ENCODE results near the gene MLX. TPM values are rescaled to one million over a fixed set of nuclear protein-coding genes. Genes with fewer than 3 reads are reported as not detected.

MLX gene
- total RNA-seq, 1 experiment from 2014 or later: 45.3 TPM

- Histone ChIP-seq H4K91ac (ENCODE audit: insufficient read length, low read depth, low read length) (no peak overlapping the region), H3K79me2 (ENCODE audit: insufficient read depth, low read length) (no peaks in the 10 kb centered on the region), H2BK5ac (ENCODE audit: insufficient read length, low read length) (no peak overlapping the region), H4K5ac (ENCODE audit: insufficient read length, low read depth, low read length) (no peak overlapping the region), H3K4me1 (ENCODE audit: insufficient read depth, low read length) (no peaks in the 10 kb centered on the region), H3K56ac (ENCODE audit: insufficient read length, low read depth, low read length) (no peak overlapping the region), H2BK15ac (ENCODE audit: low read depth, low read length) (no peak overlapping the region), H4K8ac (replicated peaks; ENCODE audit: insufficient read length, low read depth, low read length) (no peak overlapping the region), H3K4me2 (ENCODE audit: insufficient read depth, insufficient read length, low read length) (peak overlapping the region; percentile 49), H3K9me3 (ENCODE audit: control insufficient read depth, low read depth, low read length) (no peaks in the 10 kb centered on the region), H3K14ac (ENCODE audit: insufficient read depth, low read length) (peak overlapping the region; percentile 85), H2BK120ac (ENCODE audit: low read depth, low read length, poor library complexity, severe bottlenecking) (no peak overlapping the region), H3K23ac (ENCODE audit: insufficient read length, low read depth, low read length) (no peak overlapping the region), H2BK12ac (ENCODE audit: insufficient read length, low read depth, low read length) (no peak overlapping the region), H4K20me1 (ENCODE audit: control insufficient read depth, insufficient read depth, insufficient read length) (no peaks in the 10 kb centered on the region), H3K27ac (ENCODE audit: insufficient read length, low read depth, low read length) (no peak overlapping the region), H3K79me1 (ENCODE audit: insufficient read depth, low read depth, low read length, poor library complexity, severe bottlenecking) (no peaks in the 10 kb centered on the region), H3K4ac (ENCODE audit: low read depth, low read length) (no peak overlapping the region), H3K23me2 (ENCODE audit: insufficient read length, low read depth, low read length, poor library complexity, severe bottlenecking) (peaks cover 13% of the 10 kb centered on the region), H2AFZ (ENCODE audit: low read length) (no peak overlapping the region), H3K18ac (ENCODE audit: insufficient read length, low read depth, low read length) (no peak overlapping the region), H2BK20ac (ENCODE audit: low read depth, low read length, poor library complexity, severe bottlenecking) (no peak overlapping the region), H3T11ph (ENCODE audit: low read length) (no peak overlapping the region), H3K9ac (ENCODE audit: extremely low read depth, insufficient read length, low read length) (peak overlapping the region; percentile 20), H3K27me3 (ENCODE audit: insufficient read depth, low read length) (no peaks in the 10 kb centered on the region), H2AK5ac (ENCODE audit: insufficient read length, low read length) (no peak overlapping the region)
- DNase-seq: peak; percentile 97
- Mint-ChIP-seq H3K27ac (no peak overlapping the region), H3K4me3 (peak overlapping the region; percentile 56 to 70), H3K4me1 (peaks cover 4 to 16% of the 10 kb centered on the region in 2 experiments), H3K27me3 (ENCODE audit: low read depth) (peaks cover 9% of the 10 kb centered on the region; the same call in 1 of the 2 replicates), H3K36me3 (ENCODE audit: insufficient read depth in 1 of 3, low read depth in 3 of 3) (peaks cover 0 to 5% (median 2%) of the 10 kb centered on the region in 3 experiments; a peak in 2 of 7 replicates), H3K9me3 (no peaks in the 10 kb centered on the region)
- TF ChIP-seq CTCF (conservative IDR thresholded peaks at IDR 0.05): peak; percentile 76
- WGBS (ENCODE audit: extremely low coverage, insufficient read length, low lambda C conversion rate): no CpG with 5 or more reads among the region's 74 CpGs
Measured at GRCh38 chr17:42548070-42548837, 18.6 kb upstream of the MLX start.
